ENCODE results near the gene ATP2A1. TPM values are rescaled to one million over a fixed set of nuclear protein-coding genes. Genes with fewer than 3 reads are reported as not detected.

Gene ATP2A1
- polyA plus RNA-seq, 4 donors: 0.90 to 4.2 (median 3.0) TPM

GRCh38 chr16:28903344-28904042, 25.2 kb downstream of the ATP2A1 start:
- 83 to 85% (median 84%) methylated on average over 20 to 29 of the region's 29 CpGs for WGBS, 3 donors
- Histone ChIP-seq H3K27ac (ENCODE audit: low read depth in 1 of 3, low read length in 2 of 3) (no peak overlapping the region), H3K27me3 (ENCODE audit: control insufficient read depth in 3 of 3, insufficient read depth in 3 of 3, low read length in 3 of 3) (no peaks in the 10 kb centered on the region), H3K9me3 (ENCODE audit: control insufficient read depth in 2 of 2, insufficient read depth in 1 of 2, low read depth in 1 of 2, low read length in 1 of 2) (no peaks in the 10 kb centered on the region), H3K4me1 (ENCODE audit: control insufficient read depth in 3 of 3, insufficient read depth in 2 of 3, low read depth in 1 of 3, low read length in 2 of 3) (no peaks in the 10 kb centered on the region), H3K4me3 (ENCODE audit: low read depth in 1 of 3, low read length in 3 of 3) (no peak overlapping the region), H3K36me3 (ENCODE audit: control insufficient read depth in 3 of 3, insufficient read depth in 2 of 3, low read depth in 1 of 3, low read length in 3 of 3) (peaks cover 5 to 61% (median 6%) of the 10 kb centered on the region in 3 donors)
- DNase-seq (no peak), FAIRE-seq (no peak)

- 87 to 94% (median 91%) methylated on average over 12 to 14 of the region's 14 CpGs for WGBS, 3 donors
- no peak overlapping the region for H3K4me3 ChIP-seq (ENCODE audit: low read depth in 1 of 3, low read length in 3 of 3)
- H3K4me1 ChIP-seq (ENCODE audit: control insufficient read depth in 3 of 3, insufficient read depth in 2 of 3, low read depth in 1 of 3, low read length in 2 of 3): no peaks in the 10 kb centered on the region
- peaks cover 8 to 66% (median 10%) of the 10 kb centered on the region in 3 donors for H3K36me3 ChIP-seq (ENCODE audit: control insufficient read depth in 3 of 3, insufficient read depth in 2 of 3, low read depth in 1 of 3, low read length in 3 of 3)
- FAIRE-seq: no peak
- no peaks in the 10 kb centered on the region for H3K27me3 ChIP-seq (ENCODE audit: control insufficient read depth in 3 of 3, insufficient read depth in 3 of 3, low read length in 3 of 3)
- no peak for DNase-seq
- no peaks in the 10 kb centered on the region for H3K9me3 ChIP-seq (ENCODE audit: control insufficient read depth in 2 of 2, insufficient read depth in 1 of 2, low read depth in 1 of 2, low read length in 1 of 2)
- H3K27ac ChIP-seq (ENCODE audit: low read depth in 1 of 3, low read length in 2 of 3): no peak overlapping the region
Observed at GRCh38 chr16:28904363-28904762, 26.1 kb downstream of the ATP2A1 start.

- Histone ChIP-seq H3K36me3 (ENCODE audit: control insufficient read depth in 3 of 3, insufficient read depth in 2 of 3, low read depth in 1 of 3, low read length in 3 of 3) (peaks cover 8 to 69% (median 11%) of the 10 kb centered on the region in 3 donors), H3K27ac (ENCODE audit: low read depth in 1 of 3, low read length in 2 of 3) (no peak overlapping the region)
- no peak for FAIRE-seq
Observed at GRCh38 chr16:28904828-28905227, 26.5 kb downstream of the ATP2A1 start.

GRCh38 chr16:28905229-28905754, 27.0 kb downstream of the ATP2A1 start:
- Histone ChIP-seq H3K4me3 (ENCODE audit: low read depth in 1 of 3, low read length in 3 of 3) (no peak overlapping the region), H3K36me3 (ENCODE audit: control insufficient read depth in 3 of 3, insufficient read depth in 2 of 3, low read depth in 1 of 3, low read length in 3 of 3) (peaks cover 8 to 72% (median 11%) of the 10 kb centered on the region in 3 donors), H3K27me3 (ENCODE audit: control insufficient read depth in 3 of 3, insufficient read depth in 3 of 3, low read length in 3 of 3) (no peaks in the 10 kb centered on the region), H3K27ac (ENCODE audit: low read depth in 1 of 3, low read length in 2 of 3) (no peak overlapping the region), H3K9me3 (ENCODE audit: control insufficient read depth in 2 of 2, insufficient read depth in 1 of 2, low read depth in 1 of 2, low read length in 1 of 2) (no peaks in the 10 kb centered on the region), H3K4me1 (ENCODE audit: control insufficient read depth in 3 of 3, insufficient read depth in 2 of 3, low read depth in 1 of 3, low read length in 2 of 3) (peaks cover 0 to 4% (median 0%) of the 10 kb centered on the region in 3 donors)
- WGBS, 3 donors: 89 to 96% (median 91%) methylated on average over 8 to 9 of the region's 9 CpGs
- FAIRE-seq (no peak), DNase-seq (no peak)

More at GRCh38 chr16:28904828-28905227, 26.5 kb downstream of the ATP2A1 start:
- H3K9me3 ChIP-seq (ENCODE audit: control insufficient read depth in 2 of 2, insufficient read depth in 1 of 2, low read depth in 1 of 2, low read length in 1 of 2): no peaks in the 10 kb centered on the region
- no peaks in the 10 kb centered on the region for H3K27me3 ChIP-seq (ENCODE audit: control insufficient read depth in 3 of 3, insufficient read depth in 3 of 3, low read length in 3 of 3)
- H3K4me3 ChIP-seq (ENCODE audit: low read depth in 1 of 3, low read length in 3 of 3): no peak overlapping the region
- H3K4me1 ChIP-seq (ENCODE audit: control insufficient read depth in 3 of 3, insufficient read depth in 2 of 3, low read depth in 1 of 3, low read length in 2 of 3): peaks cover 0 to under 1% (median 0%) of the 10 kb centered on the region in 3 donors
- 93 to 96% (median 94%) methylated on average over 15 to 16 of the region's 16 CpGs for WGBS, 3 donors
- DNase-seq: no peak

- no peak overlapping the region for H3K4me3 ChIP-seq (ENCODE audit: low read depth in 1 of 3, low read length in 3 of 3)
- no peak for DNase-seq
- H3K27ac ChIP-seq (ENCODE audit: low read depth in 1 of 3, low read length in 2 of 3): no peak overlapping the region
- H3K4me1 ChIP-seq (ENCODE audit: control insufficient read depth in 3 of 3, insufficient read depth in 2 of 3, low read depth in 1 of 3, low read length in 2 of 3): peaks cover 0 to 10% (median 0%) of the 10 kb centered on the region in 3 donors
- FAIRE-seq: no peak
- WGBS, 3 donors: 83 to 89% (median 85%) methylated on average over 20 to 24 of the region's 24 CpGs
- no peaks in the 10 kb centered on the region for H3K9me3 ChIP-seq (ENCODE audit: control insufficient read depth in 2 of 2, insufficient read depth in 1 of 2, low read depth in 1 of 2, low read length in 1 of 2)
- H3K27me3 ChIP-seq (ENCODE audit: control insufficient read depth in 3 of 3, insufficient read depth in 3 of 3, low read length in 3 of 3): no peaks in the 10 kb centered on the region
- peaks cover 8 to 73% (median 11%) of the 10 kb centered on the region in 3 donors for H3K36me3 ChIP-seq (ENCODE audit: control insufficient read depth in 3 of 3, insufficient read depth in 2 of 3, low read depth in 1 of 3, low read length in 3 of 3)
Observed at GRCh38 chr16:28905800-28906372, 27.6 kb downstream of the ATP2A1 start.

- peak overlapping the region in 2 of 3 donors; percentile 44 to 80 for H3K27ac ChIP-seq (ENCODE audit: low read depth in 1 of 3, low read length in 2 of 3)
- WGBS, 3 donors: 19 to 62% (median 37%) methylated on average over 19 of the region's 19 CpGs
- peaks cover 8 to 89% (median 21%) of the 10 kb centered on the region in 3 donors for H3K36me3 ChIP-seq (ENCODE audit: control insufficient read depth in 3 of 3, insufficient read depth in 2 of 3, low read depth in 1 of 3, low read length in 3 of 3)
- H3K27me3 ChIP-seq (ENCODE audit: control insufficient read depth in 3 of 3, insufficient read depth in 3 of 3, low read length in 3 of 3): no peaks in the 10 kb centered on the region
- peak; percentile 65 to 85 for DNase-seq
- H3K4me3 ChIP-seq (ENCODE audit: low read depth in 1 of 3, low read length in 3 of 3): no peak overlapping the region
- peaks cover 0 to 12% (median 0%) of the 10 kb centered on the region in 3 donors for H3K4me1 ChIP-seq (ENCODE audit: control insufficient read depth in 3 of 3, insufficient read depth in 2 of 3, low read depth in 1 of 3, low read length in 2 of 3)
- H3K9me3 ChIP-seq (ENCODE audit: control insufficient read depth in 2 of 2, insufficient read depth in 1 of 2, low read depth in 1 of 2, low read length in 1 of 2): no peaks in the 10 kb centered on the region
- FAIRE-seq: no peak
Observed at GRCh38 chr16:28910086-28911031, 32.1 kb downstream of the ATP2A1 start.

GRCh38 chr16:28912558-28912957, 34.3 kb downstream of the ATP2A1 start:
- peaks cover 6 to 89% (median 21%) of the 10 kb centered on the region in 3 donors for H3K36me3 ChIP-seq (ENCODE audit: control insufficient read depth in 3 of 3, insufficient read depth in 2 of 3, low read depth in 1 of 3, low read length in 3 of 3)
- H3K27ac ChIP-seq (ENCODE audit: low read depth in 1 of 3, low read length in 2 of 3): no peak overlapping the region
- no peak for FAIRE-seq
- DNase-seq: no peak
- WGBS, 3 donors: 72 to 85% (median 82%) methylated on average over 12 of the region's 12 CpGs
- no peak overlapping the region for H3K4me3 ChIP-seq (ENCODE audit: low read depth in 1 of 3, low read length in 3 of 3)
- H3K9me3 ChIP-seq (ENCODE audit: control insufficient read depth in 2 of 2, insufficient read depth in 1 of 2, low read depth in 1 of 2, low read length in 1 of 2): no peaks in the 10 kb centered on the region
- H3K4me1 ChIP-seq (ENCODE audit: control insufficient read depth in 3 of 3, insufficient read depth in 2 of 3, low read depth in 1 of 3, low read length in 2 of 3): peaks cover 0 to 12% (median 0%) of the 10 kb centered on the region in 3 donors
- no peaks in the 10 kb centered on the region for H3K27me3 ChIP-seq (ENCODE audit: control insufficient read depth in 3 of 3, insufficient read depth in 3 of 3, low read length in 3 of 3)
